PFSK-1 (cell line): ENCODE measurements around the gene DNM3.

Experiments
- FOXP2 ChIP-seq: optimal IDR thresholded peaks from 2 replicates; pipeline ENCODE3; 2011; ENCODE audit warnings: borderline replicate concordance, control low read depth, inconsistent platforms; ENCODE audit not compliant: insufficient read depth; ENCODE audit errors: extremely low read length, extremely low read depth
- POLR2AphosphoS5 ChIP-seq: IDR thresholded peaks from 2 replicates; pipeline ENCODE4 v1.6.1; 2012; ENCODE audit warnings: low read depth, mild to moderate bottlenecking, control low read depth, low read length, moderate library complexity
- SIN3A ChIP-seq: IDR thresholded peaks from 2 replicates; pipeline ENCODE4 v1.6.1; 2012; ENCODE audit warnings: mild to moderate bottlenecking, low read length, moderate library complexity, borderline replicate concordance; ENCODE audit not compliant: insufficient read depth
- TAF1 ChIP-seq: IDR thresholded peaks from 2 replicates; pipeline ENCODE4 v1.6.1; 2012; ENCODE audit warnings: low read length, control low read depth, borderline replicate concordance; ENCODE audit not compliant: insufficient read depth
- TF ChIP-seq, protein P1 (sequence below), 2 experiments: IDR thresholded peaks; 2 replicates each; pipeline versions ENCODE4 v1.6.1 to v1.8.0; 2011 to 2012; ENCODE audit warnings: low read depth in 2 of 2, low read length in 2 of 2, control low read depth in 1 of 2, inconsistent platforms in 1 of 2, mild to moderate bottlenecking in 1 of 2, moderate library complexity in 1 of 2; ENCODE audit not compliant: insufficient read depth in 1 of 2

DNM3 gene

DNA sequence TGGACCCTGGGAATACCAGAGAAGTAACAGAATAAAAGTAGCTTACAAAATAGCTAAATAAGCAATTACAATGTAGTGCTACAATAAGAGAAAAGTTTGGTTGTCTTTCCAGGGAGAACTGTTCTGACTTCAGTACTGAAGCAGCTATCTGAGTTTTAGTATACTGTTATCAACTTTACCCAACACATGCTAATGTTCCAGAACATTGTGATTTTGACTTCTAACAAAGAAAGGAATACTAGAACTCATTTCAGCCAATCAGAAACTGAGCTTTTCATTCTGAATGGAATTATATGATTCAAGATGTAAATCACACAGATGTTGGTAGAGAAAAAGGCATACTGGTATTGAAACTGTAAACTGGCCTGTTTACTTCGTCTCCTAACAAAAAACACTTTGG lies 579.1 kb downstream of the DNM3 start, which contains the start of gene C1orf105:
TSS of gene C1orf105 (plus strand) at position 301 of the 400 bp plus-strand sequence. CDS start 201 bp downstream, outside the sequence.
- TF ChIP-seq TAF1 (no peak), POLR2AphosphoS5 (no peak), FOXP2 (no peak), SIN3A (no peak)
- TF ChIP-seq, protein P1, sequence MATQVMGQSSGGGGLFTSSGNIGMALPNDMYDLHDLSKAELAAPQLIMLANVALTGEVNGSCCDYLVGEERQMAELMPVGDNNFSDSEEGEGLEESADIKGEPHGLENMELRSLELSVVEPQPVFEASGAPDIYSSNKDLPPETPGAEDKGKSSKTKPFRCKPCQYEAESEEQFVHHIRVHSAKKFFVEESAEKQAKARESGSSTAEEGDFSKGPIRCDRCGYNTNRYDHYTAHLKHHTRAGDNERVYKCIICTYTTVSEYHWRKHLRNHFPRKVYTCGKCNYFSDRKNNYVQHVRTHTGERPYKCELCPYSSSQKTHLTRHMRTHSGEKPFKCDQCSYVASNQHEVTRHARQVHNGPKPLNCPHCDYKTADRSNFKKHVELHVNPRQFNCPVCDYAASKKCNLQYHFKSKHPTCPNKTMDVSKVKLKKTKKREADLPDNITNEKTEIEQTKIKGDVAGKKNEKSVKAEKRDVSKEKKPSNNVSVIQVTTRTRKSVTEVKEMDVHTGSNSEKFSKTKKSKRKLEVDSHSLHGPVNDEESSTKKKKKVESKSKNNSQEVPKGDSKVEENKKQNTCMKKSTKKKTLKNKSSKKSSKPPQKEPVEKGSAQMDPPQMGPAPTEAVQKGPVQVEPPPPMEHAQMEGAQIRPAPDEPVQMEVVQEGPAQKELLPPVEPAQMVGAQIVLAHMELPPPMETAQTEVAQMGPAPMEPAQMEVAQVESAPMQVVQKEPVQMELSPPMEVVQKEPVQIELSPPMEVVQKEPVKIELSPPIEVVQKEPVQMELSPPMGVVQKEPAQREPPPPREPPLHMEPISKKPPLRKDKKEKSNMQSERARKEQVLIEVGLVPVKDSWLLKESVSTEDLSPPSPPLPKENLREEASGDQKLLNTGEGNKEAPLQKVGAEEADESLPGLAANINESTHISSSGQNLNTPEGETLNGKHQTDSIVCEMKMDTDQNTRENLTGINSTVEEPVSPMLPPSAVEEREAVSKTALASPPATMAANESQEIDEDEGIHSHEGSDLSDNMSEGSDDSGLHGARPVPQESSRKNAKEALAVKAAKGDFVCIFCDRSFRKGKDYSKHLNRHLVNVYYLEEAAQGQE (IDR thresholded peaks at IDR 0.05; ENCODE audit: insufficient read depth in 1 of 2, low read depth in 2 of 2, low read length in 2 of 2) = no peak

DNA sequence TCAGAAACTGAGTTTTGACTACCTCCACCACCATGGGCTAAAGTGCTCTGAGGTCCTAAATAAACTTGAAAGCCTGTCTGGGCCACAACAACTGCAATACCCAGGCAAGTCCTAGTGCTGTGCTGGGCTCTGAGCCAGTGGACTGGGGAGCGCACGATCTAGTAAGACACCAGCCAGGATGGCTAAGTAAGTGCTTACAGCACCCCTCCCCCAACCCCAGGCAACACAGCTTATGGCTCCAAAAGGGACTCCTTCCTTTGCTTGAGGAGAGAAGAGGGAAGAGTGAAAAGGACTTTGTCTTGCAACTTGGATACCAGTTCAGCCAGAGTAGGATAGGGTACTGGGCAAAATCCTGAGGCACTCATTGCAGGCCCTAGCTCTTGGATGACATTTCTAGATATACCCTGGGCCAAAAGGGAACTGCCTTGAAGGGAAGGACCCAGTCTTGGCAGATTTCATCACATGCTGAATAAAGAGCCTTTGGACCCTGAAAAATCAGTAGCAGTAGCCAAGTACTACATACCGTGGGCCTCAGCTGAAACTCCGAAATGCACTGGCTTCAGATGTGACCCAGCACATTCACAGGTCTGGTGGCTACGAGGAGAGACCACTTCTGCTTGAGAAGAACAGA lies 580.8 kb downstream of the DNM3 start:
- TF ChIP-seq TAF1 (no peak), POLR2AphosphoS5 (no peak), SIN3A (no peak), FOXP2 (no peak)
- TF ChIP-seq, protein P1 (IDR thresholded peaks at IDR 0.05; ENCODE audit: insufficient read depth in 1 of 2, low read depth in 2 of 2, low read length in 2 of 2) = no peak

DNA sequence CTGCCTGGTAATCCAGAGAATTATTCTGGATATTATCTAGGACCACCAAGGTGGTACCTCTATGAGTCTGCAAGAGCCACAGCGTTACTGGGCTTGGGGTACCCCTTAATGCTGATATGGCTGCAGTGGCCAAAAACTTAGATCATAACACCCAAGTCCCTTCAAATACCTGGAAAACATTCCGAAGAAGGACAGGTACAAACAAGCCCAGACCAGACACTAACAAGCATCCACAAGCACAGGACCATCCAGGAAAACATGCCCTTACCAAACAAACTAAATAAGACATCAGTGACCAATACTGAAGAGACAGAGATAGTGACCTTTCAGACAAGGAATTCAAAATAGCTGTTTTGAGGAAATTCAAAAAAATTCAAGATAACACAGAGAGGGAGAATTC lies 582.0 kb downstream of the DNM3 start:
- TF ChIP-seq TAF1 (no peak), SIN3A (no peak), FOXP2 (no peak), POLR2AphosphoS5 (no peak)
- TF ChIP-seq, protein P1 (IDR thresholded peaks at IDR 0.05; ENCODE audit: insufficient read depth in 1 of 2, low read depth in 2 of 2, low read length in 2 of 2) = no peak

DNA sequence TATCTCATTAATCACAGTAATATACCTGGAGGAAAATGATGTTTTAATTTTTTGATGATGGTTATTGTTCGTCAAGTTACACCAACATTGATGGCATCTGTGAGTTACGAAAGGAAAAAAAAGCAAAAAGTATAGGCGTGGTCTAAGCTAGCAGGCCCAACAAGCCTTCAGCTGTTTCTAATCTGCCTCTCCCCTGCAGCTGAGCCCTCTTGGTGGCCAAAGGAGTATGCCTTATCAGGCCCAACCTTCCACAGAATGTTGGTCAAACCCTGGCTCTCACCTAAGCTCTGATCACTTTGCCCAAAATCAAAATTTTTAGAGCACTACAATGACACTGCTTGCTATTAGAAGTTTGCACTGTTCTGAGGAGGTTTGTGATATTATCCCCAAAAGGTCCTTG lies 584.0 kb downstream of the DNM3 start:
- TF ChIP-seq SIN3A (no peak), POLR2AphosphoS5 (no peak), TAF1 (no peak), FOXP2 (no peak)
- TF ChIP-seq, protein P1 (IDR thresholded peaks at IDR 0.05; ENCODE audit: insufficient read depth in 1 of 2, low read depth in 2 of 2, low read length in 2 of 2) = no peak
